Measurements from ENCODE around the gene ATXN7L3B. TPM values are rescaled to one million over a fixed set of nuclear protein-coding genes. Genes with fewer than 3 reads are reported as not detected.
"Not testable (repeated sequence)": the region's sequence is repeated elsewhere in the genome, so short reads cannot be mapped to it uniquely, and the experiment has no call there.

Gene ATXN7L3B
- total RNA-seq, 2 experiments from 2014 or later: 18.9 to 20.2 TPM

- Mint-ChIP-seq H3K4me1 (ENCODE audit: low read depth) (peaks cover 12% of the 10 kb centered on the region), H3K4me3 (no peak overlapping the region), H3K36me3 (ENCODE audit: low read depth) (no peaks in the 10 kb centered on the region), H3K9me3 (no peaks in the 10 kb centered on the region), H3K27me3 (peaks cover 6% of the 10 kb centered on the region), H3K27ac (no peak overlapping the region)
- POLR2A ChIA-PET: interaction anchor here (0.7 kb wide), 1 partner anchor 9 kb away, joined by 3 read pairs; no protein-coding TSS in a partner anchor
- intact Hi-C loops (cut with micrococcal nuclease): no loop called here
- ATAC-seq: no peak
- TF ChIP-seq CTCF (IDR thresholded peaks at IDR 0.05): no peak
- CTCF ChIA-PET: no interaction called here
- no peak for DNase-seq
These were observed 46.3 kb upstream of the ATXN7L3B start for GRCh38 chr12:74491374-74491773.

GRCh38 chr12:74499192-74499591 lies 38.4 kb upstream of the ATXN7L3B start:
- Mint-ChIP-seq H3K9me3 (peaks cover 2% of the 10 kb centered on the region), H3K36me3 (ENCODE audit: low read depth) (no peaks in the 10 kb centered on the region), H3K27ac (no peak overlapping the region), H3K4me3 (no peak overlapping the region), H3K27me3 (peaks cover 2% of the 10 kb centered on the region), H3K4me1 (ENCODE audit: low read depth) (no peaks in the 10 kb centered on the region)
- no peak for TF ChIP-seq CTCF (IDR thresholded peaks at IDR 0.05)
- intact Hi-C loops (cut with micrococcal nuclease): no loop called here
- ChIA-PET POLR2A (interaction anchor here (0.6 kb wide), 1 partner anchor 20 kb away, joined by 3 read pairs; no protein-coding TSS in a partner anchor), CTCF (no interaction called here)
- no peak for DNase-seq
- ATAC-seq: no peak

- intact Hi-C loops (cut with micrococcal nuclease); H3K27ac Mint-ChIP-seq; H3K36me3 Mint-ChIP-seq (ENCODE audit: low read depth); H3K4me1 Mint-ChIP-seq (ENCODE audit: low read depth); H3K4me3 Mint-ChIP-seq; CTCF ChIA-PET; POLR2A ChIA-PET; DNase-seq; H3K27me3 Mint-ChIP-seq; ATAC-seq; H3K9me3 Mint-ChIP-seq: not testable (repeated sequence)
These were observed 28.6 kb upstream of the ATXN7L3B start for GRCh38 chr12:74508873-74509657.

DNA sequence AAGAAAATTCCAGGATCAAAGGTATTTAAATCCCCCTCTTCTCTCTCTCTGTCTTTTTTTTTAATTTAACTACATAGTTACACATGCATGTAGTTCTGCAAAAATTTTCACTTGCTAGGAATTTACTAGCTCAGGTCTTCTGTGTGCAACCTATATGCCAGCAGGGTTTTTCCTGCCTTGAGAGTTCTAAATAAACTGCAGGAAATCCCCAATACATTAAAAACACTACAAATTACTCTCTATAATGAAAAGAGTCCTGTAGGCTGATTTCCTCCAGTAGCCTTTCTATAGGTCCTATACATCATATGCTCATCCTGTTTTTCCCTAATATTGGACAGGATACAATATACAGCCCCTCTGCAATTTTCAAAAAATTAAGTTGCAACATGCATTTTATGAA lies 27.7 kb upstream of the ATXN7L3B start:
- Mint-ChIP-seq H3K4me3 (no peak overlapping the region), H3K9me3 (peaks cover 3% of the 10 kb centered on the region), H3K4me1 (ENCODE audit: low read depth) (no peaks in the 10 kb centered on the region), H3K27me3 (peaks cover 4% of the 10 kb centered on the region), H3K27ac (no peak overlapping the region), H3K36me3 (ENCODE audit: low read depth) (no peaks in the 10 kb centered on the region)
- ChIA-PET POLR2A (no interaction called here), CTCF (no interaction called here)
- DNase-seq: no peak
- no peak for TF ChIP-seq CTCF (IDR thresholded peaks at IDR 0.05)
- intact Hi-C loops (cut with micrococcal nuclease): no loop called here
- ATAC-seq: no peak

DNA sequence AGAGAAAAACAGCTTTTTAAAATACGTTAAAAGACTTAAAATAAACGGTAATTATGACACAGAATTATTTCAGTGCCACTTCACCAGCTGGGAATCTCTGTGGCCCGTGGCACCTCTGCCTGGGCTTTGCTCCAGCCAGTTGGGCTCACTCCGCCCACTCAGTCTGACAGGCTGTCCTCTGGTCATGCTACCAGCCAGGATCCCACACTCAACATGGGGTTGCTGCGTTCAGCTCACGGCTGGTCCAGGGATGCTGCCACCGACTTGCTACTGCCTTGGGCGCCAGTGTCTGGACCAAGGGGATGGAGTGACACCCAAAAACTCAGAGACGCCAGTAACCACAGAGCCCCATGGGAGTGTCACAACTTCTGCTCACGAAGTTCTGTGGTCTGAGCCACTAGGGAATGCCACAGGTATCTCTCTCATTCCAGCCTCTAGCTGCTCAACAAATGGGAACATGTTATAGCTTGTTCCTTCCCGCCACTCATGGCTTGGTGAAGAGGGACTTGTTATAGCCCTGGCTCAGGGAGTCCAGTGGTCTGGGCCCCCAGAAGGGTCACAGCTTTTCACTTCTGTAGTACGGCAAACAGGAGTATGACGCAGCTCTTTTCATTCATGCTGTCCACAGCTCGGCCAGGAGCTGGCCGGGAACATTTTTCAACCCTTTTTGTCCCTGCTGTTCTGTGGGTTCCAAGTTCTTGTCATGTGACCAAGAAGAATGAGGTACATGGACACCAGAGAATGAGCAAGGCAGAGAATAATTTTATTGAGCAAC lies 23.4 kb upstream of the ATXN7L3B start:
- Mint-ChIP-seq H3K9me3 (no peaks in the 10 kb centered on the region), H3K4me3 (no peak overlapping the region), H3K27ac (no peak overlapping the region), H3K27me3 (peaks cover 4% of the 10 kb centered on the region), H3K4me1 (ENCODE audit: low read depth) (no peaks in the 10 kb centered on the region), H3K36me3 (ENCODE audit: low read depth) (no peaks in the 10 kb centered on the region)
- no peak for TF ChIP-seq CTCF (IDR thresholded peaks at IDR 0.05)
- intact Hi-C loops (cut with micrococcal nuclease): no loop called here
- no peak for ATAC-seq
- ChIA-PET POLR2A (no interaction called here), CTCF (no interaction called here)
- no peak for DNase-seq

All from activated CD8-positive, alpha-beta T cell treated with anti-CD3 and anti-CD28 coated beads for 36 hours (primary cell).